ENCODE results near the gene RNF214. TPM values are rescaled to one million over a fixed set of nuclear protein-coding genes. Genes with fewer than 3 reads are reported as not detected.
A peak's percentile ranks its signal among the peaks of the same experiment; 100 is the strongest.
"Not testable (repeated sequence)": the region's sequence is repeated elsewhere in the genome, so short reads cannot be mapped to it uniquely, and the experiment has no call there.

The RNF214 gene
- total RNA-seq, 1 donor from 2014 or later: 12.0 TPM

DNA sequence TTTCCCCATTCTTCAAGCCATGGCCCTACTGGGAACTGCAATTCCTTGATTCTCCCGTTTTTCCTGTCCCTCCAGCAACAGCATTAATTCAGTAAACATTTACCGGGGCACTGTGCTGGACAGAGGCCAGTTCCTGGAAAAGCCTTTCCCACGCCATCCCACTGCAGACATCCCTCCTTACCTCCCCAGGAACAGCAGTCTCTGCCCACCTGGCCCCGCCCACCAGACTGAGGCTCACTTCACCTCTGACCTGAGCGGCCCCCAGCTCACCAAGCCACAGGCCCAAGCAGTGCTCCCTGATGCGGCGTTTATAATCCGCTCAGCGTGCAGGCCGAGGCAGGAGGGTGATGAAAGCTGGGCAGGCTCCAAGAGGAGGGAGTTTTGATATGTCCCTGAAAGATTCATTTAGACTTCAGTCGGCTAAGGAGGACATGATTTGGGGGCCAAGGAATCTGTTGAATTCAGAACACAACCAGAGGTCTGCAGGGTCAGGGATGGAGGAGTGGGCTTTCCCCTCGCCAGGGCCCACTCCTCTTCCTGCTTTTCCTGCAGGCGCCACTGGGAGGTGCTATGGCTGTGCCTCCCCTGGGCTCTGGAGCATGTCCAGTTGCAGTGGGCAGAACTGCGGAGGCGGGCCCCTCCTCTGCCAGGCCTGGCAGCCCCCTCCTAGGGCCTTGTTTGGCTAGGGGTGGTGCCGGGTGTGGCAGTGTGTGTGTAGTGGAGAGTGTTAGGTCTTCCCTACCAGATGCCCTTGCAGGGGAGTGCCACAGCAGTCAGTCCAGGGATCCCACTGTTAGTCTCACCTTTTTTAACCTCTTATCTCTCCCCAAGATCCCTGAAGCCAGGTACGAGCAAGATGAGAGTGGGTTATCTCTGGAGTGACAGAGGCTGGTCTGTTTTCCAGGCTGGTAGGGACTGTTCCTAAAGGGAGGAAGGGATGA lies 34.7 kb upstream of the RNF214 start:
- no peak for DNase-seq

DNA sequence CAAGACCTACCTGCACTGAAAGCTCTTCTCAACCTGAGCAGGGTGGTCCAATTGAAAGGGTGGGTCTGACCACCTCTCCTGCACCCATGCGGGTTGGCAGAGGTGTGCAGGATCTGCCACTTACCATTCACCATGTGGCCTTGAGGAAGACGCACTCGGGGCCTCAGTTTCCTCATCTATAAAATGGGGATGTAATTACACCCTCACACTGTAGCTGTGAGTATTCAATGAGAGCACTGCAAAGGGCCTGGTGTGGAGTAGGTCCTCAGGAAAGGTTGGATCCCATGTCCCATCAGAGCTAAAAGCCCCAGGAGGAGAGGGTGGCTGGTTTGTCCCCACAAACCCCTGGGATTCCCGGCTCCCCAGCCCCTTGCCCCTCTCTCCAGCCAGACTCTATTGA lies 33.9 kb upstream of the RNF214 start:
- DNase-seq: no peak

DNA sequence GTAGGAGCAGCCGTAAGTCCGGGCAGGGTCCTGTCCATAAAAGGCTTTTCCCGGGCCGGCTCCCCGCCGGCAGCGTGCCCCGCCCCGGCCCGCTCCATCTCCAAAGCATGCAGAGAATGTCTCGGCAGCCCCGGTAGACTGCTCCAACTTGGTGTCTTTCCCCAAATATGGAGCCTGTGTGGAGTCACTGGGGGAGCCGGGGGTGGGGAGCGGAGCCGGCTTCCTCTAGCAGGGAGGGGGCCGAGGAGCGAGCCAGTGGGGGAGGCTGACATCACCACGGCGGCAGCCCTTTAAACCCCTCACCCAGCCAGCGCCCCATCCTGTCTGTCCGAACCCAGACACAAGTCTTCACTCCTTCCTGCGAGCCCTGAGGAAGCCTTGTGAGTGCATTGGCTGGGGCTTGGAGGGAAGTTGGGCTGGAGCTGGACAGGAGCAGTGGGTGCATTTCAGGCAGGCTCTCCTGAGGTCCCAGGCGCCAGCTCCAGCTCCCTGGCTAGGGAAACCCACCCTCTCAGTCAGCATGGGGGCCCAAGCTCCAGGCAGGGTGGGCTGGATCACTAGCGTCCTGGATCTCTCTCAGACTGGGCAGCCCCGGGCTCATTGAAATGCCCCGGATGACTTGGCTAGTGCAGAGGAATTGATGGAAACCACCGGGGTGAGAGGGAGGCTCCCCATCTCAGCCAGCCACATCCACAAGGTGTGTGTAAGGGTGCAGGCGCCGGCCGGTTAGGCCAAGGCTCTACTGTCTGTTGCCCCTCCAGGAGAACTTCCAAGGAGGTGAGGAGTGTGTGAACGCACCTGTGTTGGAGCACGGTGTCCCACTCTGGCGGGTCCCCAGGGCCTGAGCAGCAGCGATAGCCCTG lies 33.2 kb upstream of the RNF214 start, which contains the start of gene TAGLN:
TSS of gene TAGLN (plus strand) at position 318 of the 863 bp plus-strand sequence. CDS start 3,644 bp downstream, outside the sequence.
- DNase-seq: peak; percentile 52

DNA sequence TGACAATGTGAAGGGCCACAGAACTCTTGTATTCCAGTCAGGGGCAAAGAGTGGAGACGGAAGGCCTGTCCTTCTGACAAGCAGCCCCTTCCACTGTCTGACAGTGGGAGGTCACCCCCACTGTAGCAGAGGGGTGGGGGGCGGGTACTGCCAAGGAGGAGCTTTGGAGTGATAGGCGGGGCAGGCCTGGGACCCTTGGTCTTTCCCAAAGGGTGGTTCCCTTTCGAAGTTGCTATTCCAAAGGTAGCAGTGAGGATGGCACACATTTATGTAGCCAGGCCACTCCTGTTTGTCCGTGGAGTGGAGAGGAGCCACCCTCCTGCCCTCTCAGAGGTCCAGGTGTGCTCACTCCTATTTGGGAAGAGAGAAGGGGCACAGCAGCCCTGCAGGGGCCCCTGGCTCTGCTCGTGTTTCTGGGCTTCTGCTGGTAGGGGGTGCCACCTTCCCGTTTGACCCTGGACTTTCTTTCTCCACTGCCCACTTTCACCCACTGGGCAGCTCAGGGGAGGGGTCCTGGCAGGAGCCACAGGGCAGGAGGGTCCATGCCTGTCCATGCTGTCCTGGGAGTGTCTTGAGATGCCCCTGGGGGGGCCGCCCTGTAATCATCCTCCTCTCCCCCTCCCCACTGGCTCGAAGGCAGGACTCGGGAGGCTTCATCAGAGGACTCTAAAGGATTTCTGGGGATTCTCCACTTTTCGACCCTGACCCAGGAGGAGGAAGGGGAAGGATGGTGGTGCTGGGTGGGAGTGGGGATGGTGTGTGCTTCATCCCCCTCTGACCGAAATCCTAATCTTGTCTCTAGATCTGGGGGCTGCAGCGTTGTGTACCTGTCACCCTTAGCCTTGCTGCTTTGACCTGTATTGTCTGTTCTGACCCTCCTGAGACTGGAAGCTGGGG lies 32.3 kb upstream of the RNF214 start:
- no peak for DNase-seq

DNA sequence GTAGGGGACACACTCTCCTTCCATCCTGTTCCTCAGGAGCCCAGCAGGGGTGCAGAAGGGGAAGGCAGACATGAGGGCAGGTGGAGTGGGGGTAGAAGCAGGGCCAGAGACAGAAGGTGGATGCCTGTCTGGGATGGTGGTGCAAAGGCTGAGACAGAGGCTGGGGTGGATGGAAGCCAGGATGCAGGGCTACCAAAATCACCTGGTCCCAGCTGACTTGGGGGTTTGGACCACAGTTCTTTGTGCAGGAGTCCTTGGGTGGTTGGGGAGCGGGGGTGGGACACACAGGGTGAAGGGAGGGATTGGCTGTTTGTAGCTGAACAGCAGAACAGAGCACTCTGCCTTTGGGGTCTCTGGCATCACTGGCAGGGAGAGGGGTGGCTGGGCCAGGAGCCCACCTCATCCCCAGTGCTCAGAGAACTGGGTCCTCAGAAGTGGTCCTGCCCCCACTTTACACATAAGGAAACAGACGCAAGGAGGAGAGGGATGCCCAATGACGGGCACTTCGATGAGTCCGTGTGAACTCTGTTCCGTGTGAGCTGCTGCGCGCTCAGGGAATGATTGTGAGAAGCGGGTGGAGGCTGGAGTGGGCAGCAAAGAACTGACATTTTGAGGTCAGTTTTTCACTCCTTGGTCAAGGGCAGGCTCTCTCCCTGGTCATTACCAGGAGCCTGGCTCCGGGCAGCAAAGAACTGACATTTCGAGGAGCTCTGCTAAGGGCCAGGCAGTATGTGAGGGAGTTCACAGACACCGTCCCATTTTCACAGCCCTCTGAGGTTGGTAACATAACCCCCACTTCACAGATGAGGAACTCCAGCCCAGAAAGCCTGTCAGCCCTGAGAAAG lies 31.4 kb upstream of the RNF214 start:
- no peak for DNase-seq

DNA sequence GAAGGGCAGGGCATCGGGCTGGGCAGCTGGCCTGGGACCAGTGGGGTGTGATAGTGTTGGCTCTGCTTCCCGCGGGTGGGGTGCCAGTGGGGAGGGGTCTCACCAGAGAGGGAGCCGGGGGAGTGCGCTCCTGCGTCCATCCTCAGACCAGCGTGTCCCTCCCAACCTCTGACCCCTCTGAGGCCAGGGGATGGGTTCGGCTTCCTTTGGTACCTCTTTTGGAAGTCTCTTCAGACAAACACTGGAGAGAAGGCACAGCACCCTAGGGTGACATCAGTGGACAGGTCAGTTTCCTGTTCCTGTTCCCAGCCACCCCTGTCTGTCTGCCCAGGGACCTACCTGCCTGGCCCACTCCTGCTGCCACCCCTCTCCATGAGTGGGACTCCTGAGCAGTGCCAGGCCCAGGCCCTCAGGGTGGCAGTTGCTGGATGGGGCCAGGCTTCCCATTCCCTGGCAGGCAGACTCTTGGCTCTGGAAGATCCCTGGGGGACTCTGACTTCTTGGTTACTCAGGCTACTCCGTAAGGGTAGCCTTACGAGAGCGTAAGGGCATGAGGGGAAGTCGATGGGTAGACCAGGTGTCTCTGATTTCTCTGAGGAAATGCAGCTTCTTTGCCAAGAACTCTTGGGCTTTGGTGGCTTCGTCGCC lies 30.7 kb upstream of the RNF214 start:
- DNase-seq: no peak

DNA sequence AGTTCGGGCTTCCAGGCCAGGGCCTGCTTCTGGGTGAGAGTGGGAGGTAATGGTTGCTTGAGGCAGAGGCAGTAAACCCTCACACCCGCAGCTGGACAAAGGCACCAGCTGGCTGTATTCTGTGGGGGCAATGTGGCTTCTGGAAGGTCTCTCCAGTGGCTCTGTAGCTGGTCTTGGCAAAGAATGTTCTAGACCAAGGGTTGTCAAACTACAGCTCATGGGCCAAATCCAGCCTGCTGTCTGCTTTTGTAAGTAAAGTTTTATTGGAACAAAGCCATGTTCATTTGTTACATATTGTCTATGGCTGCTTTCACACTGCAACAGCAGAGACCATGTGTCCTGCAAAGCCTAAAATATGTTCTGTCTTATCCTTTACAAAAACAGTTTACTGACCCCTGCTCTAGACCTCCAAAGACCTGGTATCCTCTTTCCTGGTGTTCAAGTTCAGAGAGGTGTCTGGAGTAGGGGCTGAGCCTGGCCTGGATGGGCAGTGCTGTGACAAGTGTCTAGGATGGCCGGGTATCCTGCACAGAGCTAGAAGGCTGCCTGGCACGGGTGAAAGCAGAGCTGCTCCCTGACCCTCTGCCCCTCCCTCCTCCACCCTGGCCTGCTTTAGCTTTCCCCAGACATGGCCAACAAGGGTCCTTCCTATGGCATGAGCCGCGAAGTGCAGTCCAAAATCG lies 29.9 kb upstream of the RNF214 start:
- no peak for DNase-seq

DNA sequence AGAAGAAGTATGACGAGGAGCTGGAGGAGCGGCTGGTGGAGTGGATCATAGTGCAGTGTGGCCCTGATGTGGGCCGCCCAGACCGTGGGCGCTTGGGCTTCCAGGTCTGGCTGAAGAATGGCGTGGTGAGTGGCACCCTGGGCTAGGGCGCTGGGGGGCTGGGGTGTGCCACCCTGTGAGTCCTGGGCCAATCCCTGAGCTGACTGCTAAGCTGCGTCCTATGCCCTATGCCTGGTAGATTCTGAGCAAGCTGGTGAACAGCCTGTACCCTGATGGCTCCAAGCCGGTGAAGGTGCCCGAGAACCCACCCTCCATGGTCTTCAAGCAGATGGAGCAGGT lies 29.4 kb upstream of the RNF214 start:
- no peak for DNase-seq

DNA sequence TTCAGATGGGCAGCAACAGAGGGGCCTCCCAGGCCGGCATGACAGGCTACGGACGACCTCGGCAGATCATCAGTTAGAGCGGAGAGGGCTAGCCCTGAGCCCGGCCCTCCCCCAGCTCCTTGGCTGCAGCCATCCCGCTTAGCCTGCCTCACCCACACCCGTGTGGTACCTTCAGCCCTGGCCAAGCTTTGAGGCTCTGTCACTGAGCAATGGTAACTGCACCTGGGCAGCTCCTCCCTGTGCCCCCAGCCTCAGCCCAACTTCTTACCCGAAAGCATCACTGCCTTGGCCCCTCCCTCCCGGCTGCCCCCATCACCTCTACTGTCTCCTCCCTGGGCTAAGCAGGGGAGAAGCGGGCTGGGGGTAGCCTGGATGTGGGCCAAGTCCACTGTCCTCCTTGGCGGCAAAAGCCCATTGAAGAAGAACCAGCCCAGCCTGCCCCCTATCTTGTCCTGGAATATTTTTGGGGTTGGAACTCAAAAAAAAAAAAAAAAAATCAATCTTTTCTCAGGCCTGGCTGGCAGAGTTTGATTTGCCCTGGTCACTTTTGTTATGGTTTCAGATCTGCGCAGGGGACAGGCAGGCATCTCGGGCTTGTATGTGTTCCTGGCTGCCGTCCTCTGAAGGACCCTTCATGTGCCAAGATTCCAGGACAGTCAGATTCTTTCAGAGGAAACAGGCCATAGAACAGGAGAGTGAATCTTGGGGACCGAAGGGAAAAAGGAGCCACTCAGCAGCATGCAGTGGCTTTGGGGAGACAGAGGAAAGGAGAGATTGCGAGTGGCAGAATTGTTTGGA lies 28.0 kb upstream of the RNF214 start:
- DNase-seq: no peak

DNA sequence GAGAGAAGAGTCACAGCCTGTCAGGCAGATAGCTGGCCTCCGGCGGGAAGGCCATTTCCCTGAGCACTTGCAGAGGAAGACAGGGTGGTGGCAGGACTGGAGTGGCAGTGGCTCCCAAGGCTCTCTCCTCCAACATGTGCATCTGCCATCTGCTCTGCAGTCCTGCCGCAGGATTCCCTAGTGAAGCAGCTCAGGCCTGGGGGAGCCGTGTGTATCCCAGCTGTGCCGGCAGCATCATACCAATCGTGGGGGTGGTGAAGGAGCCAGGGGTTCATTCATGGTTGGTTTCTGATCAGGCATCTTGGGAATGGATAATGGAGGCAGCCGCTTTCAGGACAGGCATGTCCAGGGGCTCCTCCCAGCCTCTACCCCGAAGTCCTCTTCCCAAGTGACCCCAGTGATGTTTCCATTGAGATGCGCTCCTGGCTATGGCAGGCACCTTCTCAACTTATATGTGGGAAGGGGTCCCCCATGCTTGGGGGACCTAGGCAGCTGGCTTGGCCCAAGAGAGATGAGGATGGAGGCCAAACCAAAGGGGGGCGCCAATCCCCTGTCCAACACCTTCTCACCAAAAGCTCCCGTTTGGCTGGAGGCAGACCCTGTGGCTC lies 27.2 kb upstream of the RNF214 start:
- DNase-seq: no peak

DNA sequence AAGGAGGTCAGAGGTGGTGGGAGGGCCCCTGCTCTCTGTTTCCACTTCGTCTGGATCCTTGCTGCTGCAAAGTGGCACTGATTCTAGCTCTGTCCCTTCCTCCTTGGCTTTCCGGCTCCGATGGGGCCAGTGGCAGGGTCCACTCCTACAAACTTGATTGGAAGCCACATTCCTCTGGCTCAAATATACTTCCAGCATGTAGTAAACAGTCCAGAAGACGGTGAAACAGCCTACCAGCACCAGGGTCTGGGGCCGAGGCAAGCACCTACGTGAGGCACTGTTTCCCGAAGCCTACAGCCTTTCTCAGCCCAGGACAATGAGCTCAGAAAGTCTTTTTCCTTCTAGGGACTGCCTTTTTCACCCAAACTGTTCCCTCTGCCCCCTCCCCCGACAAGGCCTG lies 26.4 kb upstream of the RNF214 start:
- not testable (repeated sequence) for DNase-seq

DNA sequence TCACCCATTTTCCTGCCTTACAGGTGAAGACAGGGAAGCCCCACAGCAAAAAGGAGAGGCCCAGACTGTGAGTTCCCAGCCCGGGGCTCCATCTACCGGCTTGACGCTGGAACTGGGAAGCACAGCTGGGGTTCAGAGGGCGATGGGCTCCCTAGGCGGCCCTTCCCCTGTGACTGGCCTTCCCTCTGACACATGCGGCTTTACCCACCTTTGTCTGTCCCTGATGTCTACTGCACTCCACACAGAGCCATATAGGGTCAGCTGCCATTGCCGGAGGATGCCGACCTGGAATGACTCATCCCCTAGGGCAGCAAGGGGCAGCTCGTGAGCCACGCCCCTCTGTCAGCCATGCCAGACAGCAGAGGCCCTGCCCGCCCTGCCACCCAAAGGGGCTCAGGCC lies 25.6 kb upstream of the RNF214 start:
- DNase-seq: not testable (repeated sequence)

DNA sequence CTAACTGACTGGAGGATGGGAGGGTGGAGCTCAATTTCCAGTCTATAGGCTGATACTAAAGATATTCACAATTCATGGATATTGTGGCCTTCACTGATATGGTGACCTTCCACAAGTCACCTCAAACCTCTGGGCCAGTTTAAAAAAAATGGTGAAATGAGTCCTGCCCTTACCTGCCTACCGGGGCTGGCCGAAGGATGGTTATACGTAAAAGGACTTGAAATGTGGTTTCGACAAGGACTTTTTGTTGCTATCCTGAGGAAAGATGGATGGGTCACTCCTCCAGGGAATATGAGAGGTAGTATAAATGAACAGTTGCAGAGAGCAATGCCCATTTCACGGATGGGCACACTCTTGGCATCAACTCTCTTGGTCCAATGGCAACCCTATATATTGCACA lies 25.0 kb upstream of the RNF214 start:
- DNase-seq: not testable (repeated sequence)

DNA sequence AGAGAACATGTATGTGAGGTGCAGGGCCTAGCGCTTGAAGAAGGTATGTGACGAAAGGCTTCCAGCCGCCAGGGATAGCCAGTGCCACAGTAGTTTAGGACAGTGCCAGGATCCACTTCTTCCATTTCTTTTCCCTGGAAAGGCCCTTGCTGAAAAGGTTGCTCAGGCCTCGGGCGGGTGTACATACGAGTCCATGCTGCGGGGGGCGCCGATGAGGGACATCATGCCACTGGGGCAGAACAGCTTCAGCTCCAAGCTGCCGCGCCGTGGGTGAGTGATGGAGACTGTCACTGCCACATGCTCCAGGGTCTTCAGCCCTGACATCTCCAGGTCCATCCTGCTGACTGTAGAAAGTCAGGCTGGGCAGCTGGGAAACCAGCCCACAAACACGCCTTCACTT lies 23.8 kb upstream of the RNF214 start:
- not testable (repeated sequence) for DNase-seq

DNA sequence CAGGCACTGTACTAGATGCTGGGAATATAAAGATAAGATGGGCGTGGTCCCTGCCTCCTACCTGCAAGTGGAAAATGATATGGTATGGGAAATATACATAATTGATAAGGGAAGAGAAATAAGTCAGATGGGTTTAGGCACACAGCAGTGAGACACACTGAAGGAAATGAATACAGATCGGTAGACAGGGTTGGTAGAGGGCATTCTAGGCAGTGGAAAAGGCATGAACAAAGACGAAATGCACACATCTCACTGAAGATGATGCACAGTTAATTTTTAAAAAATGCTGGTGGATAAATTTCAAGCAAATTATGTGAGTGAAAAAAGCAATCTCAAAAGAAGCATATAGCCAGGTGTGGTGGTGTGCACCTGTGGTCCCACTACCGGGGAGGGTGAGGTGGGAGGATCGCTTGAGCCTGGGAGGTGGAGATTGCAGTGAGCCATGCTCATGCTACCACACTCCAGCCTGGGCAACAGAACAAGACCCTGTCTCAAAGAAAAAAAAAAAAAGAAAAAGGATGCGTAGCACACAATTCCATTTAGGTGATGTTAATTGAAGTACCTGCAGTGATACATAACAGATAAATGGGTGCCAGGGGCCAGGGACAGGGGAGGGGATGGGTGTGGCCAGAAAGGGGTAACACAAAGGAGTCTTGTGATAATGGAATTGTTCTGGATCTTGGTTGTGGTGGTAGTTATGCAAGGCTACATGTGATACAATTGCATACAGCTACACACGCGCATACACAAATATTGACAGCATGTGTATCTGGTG lies 22.9 kb upstream of the RNF214 start:
- DNase-seq: not testable (repeated sequence)

DNA sequence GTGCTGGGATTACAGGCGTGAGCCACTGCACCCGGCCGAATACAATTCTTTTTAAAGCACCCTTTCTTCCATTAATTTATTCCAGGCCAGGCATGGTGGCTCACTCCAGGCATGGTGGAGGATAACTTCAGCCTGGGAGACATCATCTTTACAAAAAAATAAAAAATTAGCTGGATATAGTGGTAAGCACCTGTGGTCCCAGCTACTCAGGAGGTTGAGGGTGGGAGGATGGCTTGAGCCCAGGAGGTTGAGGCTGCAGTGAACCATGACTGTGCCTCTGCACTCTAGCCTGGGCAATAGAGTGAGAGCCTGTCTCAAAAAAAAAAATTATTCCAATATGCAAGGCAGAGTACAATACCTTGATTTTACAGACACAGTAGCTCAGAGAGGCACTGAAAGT lies 21.9 kb upstream of the RNF214 start:
- DNase-seq: no peak

DNA sequence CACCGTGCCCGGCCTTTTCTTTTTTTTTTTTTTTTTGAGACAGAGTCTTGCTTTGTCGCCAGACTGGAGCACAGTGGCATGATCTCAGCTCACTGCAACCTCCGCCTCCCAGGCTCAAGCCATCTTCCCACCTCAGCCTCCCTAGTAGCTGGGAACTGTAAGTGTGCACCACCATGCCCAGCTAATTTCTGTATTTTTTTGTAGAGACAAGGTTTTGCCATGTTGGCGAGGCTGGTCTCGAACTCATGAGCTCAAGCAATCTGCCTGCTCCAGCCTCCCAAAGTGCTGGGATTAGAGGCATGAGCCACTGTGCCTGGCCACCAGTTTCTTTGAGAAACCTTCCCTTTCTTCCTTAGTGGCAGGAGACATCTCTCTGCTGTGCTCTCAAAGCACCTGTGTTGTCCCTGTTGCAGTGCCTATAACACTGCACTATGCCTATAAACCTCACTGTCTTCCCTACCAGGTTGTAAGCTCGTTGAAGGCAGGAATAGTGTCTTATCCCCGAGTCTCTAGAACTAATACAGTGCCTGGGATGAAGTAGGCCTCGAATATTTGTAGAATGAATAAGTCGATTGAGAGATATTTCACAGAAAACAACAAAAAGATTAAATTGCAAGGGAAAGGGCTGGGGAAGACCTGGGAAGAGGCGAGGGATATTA lies 19.6 kb upstream of the RNF214 start:
- no peak for DNase-seq

Measured in skin of body (tissue), 2 donors.